Vagina (tissue), 2 donors: ENCODE measurements around the gene ELMOD1. TPM values are rescaled to one million over a fixed set of nuclear protein-coding genes. Genes with fewer than 3 reads are reported as not detected.

Experiments used
- DNase-seq, 2 donors: peaks; one replicate each; pipeline ENCODE4 v3.0.0-alpha.2; 2017; ENCODE audit errors: extremely low spot score in 2 of 2
- H3K27ac ChIP-seq: fragments of 200-600 bp; sonication (generic); one replicate; pipeline ENCODE4 v1.5.1; 2019
- H3K27me3 ChIP-seq: fragments of 200-600 bp; sonication (generic); one replicate; pipeline ENCODE4 v1.5.1; 2019
- H3K36me3 ChIP-seq, 2 donors: fragments of 200-600 bp; sonication (generic); one replicate each; pipeline ENCODE4 v1.5.1; 2017 to 2019
- H3K4me1 ChIP-seq: fragments of 200-600 bp; sonication (generic); one replicate; pipeline ENCODE4 v1.5.1; 2019
- H3K4me3 ChIP-seq, 2 donors: fragments of 200-600 bp; sonication (generic); 1 replicate in 1 of 2; 2 replicates in 1 of 2; pipeline ENCODE4 v1.5.1; 2016 to 2019
- H3K9me3 ChIP-seq: fragments of 200-600 bp; sonication (generic); one replicate; pipeline ENCODE4 v1.5.1; 2019
- POLR2A ChIP-seq, 2 donors: fragments of 450-650 bp; IDR thresholded peaks; one replicate each; pipeline ENCODE4 v1.6.1; 2017; ENCODE audit warnings: antibody characterized with exemption in 2 of 2, mild to moderate bottlenecking in 2 of 2, moderate library complexity in 2 of 2
- POLR2AphosphoS5 ChIP-seq, 2 donors: sonication (generic); formaldehyde crosslinking; IDR thresholded peaks; one replicate each; pipeline ENCODE4 v1.9.0; 2017; ENCODE audit warnings: antibody characterized with exemption in 2 of 2, mild to moderate bottlenecking in 2 of 2, low read depth in 1 of 2; ENCODE audit not compliant: insufficient read depth in 1 of 2
- intact Hi-C: fragments of 100-400 bp; cut with DNase I; formaldehyde crosslinking; loops from one replicate; pipeline ENCODE4 v1.15.1; 2023
- total RNA-seq: library from RNA; depleted of rRNA; stranded (reverse); fragments of >200 nt; gene quantifications from one replicate; pipeline ENCODE4 v1.2.3, GENCODE V29; 2016
- TF ChIP-seq, protein P1 (sequence below), 3 experiments: fragments of 450-650 bp in 2 of 3; fragments of 200-600 bp in 1 of 3; sonication (generic) in 1 of 3; IDR thresholded peaks; one replicate each; pipeline ENCODE4 v1.5.1; 2017 to 2019; ENCODE audit warnings: antibody characterized with exemption in 3 of 3, mild to moderate bottlenecking in 2 of 3, moderate library complexity in 2 of 3

ELMOD1 gene
- total RNA-seq, 1 donor from 2014 or later: not detected

DNA sequence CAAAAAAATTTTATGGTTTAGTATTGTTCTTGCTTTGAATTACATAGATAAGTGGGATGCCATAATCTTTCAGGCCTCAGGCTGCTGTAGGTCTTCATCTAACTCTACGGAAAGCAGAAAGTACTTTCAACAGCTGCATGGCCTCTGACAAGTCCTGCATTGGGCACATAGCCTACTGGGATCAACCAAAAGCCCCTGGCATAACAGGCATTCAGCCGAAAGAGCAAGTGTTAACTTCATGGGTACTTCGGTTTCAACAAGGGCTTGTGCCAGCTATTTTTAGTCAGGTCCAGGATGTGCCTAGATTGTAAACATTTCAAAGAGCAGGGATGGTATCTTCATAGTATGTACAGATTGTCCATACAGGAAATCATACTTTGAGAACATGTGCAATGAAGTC is 117.8 kb downstream of the ELMOD1 start:
- DNase-seq: no peak
- intact Hi-C loops: no loop called here

DNA sequence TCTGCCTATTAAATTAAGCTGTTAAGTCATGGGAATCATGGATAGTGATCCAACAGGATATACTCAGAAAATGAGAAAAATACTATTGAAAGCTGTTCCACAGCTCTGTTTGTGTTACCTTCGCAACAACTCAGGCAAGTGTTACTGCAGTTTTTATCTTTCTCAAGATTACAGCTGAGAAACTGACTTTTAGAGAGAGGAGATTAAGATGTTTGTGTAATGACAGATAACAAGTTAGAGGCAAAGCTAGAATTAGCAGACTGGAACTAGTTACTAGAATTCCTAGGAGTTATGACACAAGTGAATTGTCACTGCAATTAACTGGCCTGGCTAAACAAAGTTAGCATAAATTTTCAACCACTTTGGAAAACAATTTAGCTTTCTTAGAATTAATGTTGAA is 119.4 kb downstream of the ELMOD1 start:
- Histone ChIP-seq H3K4me1 (no peaks in the 10 kb centered on the region), H3K27me3 (no peaks in the 10 kb centered on the region), H3K36me3 (no peaks in the 10 kb centered on the region), H3K4me3 (no peak overlapping the region), H3K9me3 (no peaks in the 10 kb centered on the region), H3K27ac (no peak overlapping the region)
- intact Hi-C loops: no loop called here
- no peak for DNase-seq
- no peak for TF ChIP-seq POLR2AphosphoS5 (IDR thresholded peaks at IDR 0.05; ENCODE audit: insufficient read depth in 1 of 2, low read depth in 1 of 2)
- TF ChIP-seq POLR2A (IDR thresholded peaks at IDR 0.05): no peak
- TF ChIP-seq, protein P1, sequence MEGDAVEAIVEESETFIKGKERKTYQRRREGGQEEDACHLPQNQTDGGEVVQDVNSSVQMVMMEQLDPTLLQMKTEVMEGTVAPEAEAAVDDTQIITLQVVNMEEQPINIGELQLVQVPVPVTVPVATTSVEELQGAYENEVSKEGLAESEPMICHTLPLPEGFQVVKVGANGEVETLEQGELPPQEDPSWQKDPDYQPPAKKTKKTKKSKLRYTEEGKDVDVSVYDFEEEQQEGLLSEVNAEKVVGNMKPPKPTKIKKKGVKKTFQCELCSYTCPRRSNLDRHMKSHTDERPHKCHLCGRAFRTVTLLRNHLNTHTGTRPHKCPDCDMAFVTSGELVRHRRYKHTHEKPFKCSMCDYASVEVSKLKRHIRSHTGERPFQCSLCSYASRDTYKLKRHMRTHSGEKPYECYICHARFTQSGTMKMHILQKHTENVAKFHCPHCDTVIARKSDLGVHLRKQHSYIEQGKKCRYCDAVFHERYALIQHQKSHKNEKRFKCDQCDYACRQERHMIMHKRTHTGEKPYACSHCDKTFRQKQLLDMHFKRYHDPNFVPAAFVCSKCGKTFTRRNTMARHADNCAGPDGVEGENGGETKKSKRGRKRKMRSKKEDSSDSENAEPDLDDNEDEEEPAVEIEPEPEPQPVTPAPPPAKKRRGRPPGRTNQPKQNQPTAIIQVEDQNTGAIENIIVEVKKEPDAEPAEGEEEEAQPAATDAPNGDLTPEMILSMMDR (IDR thresholded peaks at IDR 0.05): no peak

More for the DNA sequence above, 117.8 kb downstream of the ELMOD1 start:
- no peak for TF ChIP-seq POLR2A (IDR thresholded peaks at IDR 0.05)
- TF ChIP-seq, protein P1 (IDR thresholded peaks at IDR 0.05): no peak
- no peak for TF ChIP-seq POLR2AphosphoS5 (IDR thresholded peaks at IDR 0.05; ENCODE audit: insufficient read depth in 1 of 2, low read depth in 1 of 2)
- Histone ChIP-seq H3K4me3 (no peak overlapping the region), H3K4me1 (no peaks in the 10 kb centered on the region), H3K27ac (no peak overlapping the region), H3K27me3 (no peaks in the 10 kb centered on the region), H3K9me3 (no peaks in the 10 kb centered on the region), H3K36me3 (no peaks in the 10 kb centered on the region)

DNA sequence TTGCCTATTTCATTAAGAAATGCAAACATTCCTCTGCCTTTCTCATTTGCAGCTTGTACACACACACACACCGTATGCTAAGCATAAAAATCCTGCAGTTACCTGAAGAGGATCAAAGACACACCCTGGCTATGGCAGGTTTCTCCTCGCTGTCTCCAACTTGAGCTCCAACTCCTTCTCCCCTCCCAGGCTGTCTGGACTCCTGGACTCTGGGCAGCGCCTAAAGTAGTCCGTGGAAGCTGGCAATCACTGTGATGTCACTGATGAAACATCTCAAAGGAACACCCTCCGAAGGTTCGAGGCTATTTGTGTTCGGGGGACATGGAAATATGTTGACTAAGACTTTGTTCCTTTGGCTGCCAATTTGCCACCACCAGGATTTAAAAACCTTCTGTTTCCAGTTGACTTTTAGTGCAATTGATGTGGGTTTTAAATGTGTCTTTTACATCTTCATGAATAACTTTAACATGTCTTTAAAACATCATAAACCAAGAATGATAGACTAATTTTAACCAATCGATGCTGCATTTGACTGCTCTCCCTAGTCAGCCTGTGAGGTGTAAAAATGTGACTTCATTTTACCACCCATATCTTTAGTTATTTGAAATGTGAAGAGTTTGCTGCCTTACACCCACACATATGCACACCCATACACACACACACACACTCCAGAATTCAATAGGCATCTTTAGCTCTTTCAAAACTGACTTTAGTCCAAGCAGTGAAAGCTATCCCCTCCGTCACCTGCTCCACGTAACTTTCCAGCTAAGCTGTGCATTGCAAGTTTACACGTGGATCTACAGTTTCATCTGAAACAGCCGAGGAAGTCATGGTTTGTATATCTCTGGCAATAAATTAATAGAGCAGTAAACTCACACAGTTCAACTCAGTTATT is 121.2 kb downstream of the ELMOD1 start, which contains the start of gene SLN:
Gene SLN, minus strand, starts transcription at position 196 of the 895 bp plus-strand sequence.
- TF ChIP-seq, protein P1 (IDR thresholded peaks at IDR 0.05): no peak
- TF ChIP-seq POLR2A (IDR thresholded peaks at IDR 0.05): no peak
- TF ChIP-seq POLR2AphosphoS5 (IDR thresholded peaks at IDR 0.05; ENCODE audit: insufficient read depth in 1 of 2, low read depth in 1 of 2): no peak
- DNase-seq: no peak
- Histone ChIP-seq H3K27ac (no peak within 1 kb of the TSS), H3K27me3 (no peaks in the 10 kb centered on the region), H3K9me3 (no peaks in the 10 kb centered on the region), H3K4me3 (no peak within 1 kb of the TSS), H3K36me3 (no peaks in the 10 kb centered on the region), H3K4me1 (no peaks in the 10 kb centered on the region)
- intact Hi-C loops: no loop called here

DNA sequence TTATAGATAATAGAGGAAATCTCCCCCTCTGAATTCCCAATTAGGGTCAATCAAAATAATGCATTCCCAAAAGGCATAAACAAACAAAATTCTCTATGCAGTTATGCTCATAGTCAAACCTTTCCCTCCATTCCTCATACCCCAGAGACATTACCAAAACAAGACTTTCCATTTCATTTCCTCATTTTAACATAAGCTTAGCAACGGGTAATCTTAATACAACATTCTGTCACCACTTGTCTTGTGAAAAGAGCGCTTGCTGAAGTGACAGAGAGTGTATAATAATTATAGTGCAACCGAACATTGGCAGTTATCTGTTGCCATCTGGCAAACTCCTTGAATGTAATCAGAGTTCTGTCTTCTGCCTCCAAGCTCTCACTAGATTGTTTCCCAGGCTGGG is 122.1 kb downstream of the ELMOD1 start:
- H3K4me3 ChIP-seq: no peak overlapping the region
- intact Hi-C loops: no loop called here
- H3K9me3 ChIP-seq: no peaks in the 10 kb centered on the region
- H3K4me1 ChIP-seq: no peaks in the 10 kb centered on the region
- TF ChIP-seq POLR2A (IDR thresholded peaks at IDR 0.05): no peak
- TF ChIP-seq, protein P1 (IDR thresholded peaks at IDR 0.05): no peak
- TF ChIP-seq POLR2AphosphoS5 (IDR thresholded peaks at IDR 0.05; ENCODE audit: insufficient read depth in 1 of 2, low read depth in 1 of 2): no peak
- no peaks in the 10 kb centered on the region for H3K36me3 ChIP-seq
- DNase-seq: no peak
- no peak overlapping the region for H3K27ac ChIP-seq
- H3K27me3 ChIP-seq: no peaks in the 10 kb centered on the region

Other genes starting within 250 kb of the ELMOD1 start
- 14.5 TPM for gene CWF19L2, start 133.3 kb upstream of the ELMOD1 start, total RNA-seq
- 3.4 TPM for gene ALKBH8, start 25.4 kb upstream of the ELMOD1 start, total RNA-seq
- gene SLN, start 120.9 kb downstream of the ELMOD1 start, total RNA-seq: not detected